ENCODE results near the gene PEBP1. TPM values are rescaled to one million over a fixed set of nuclear protein-coding genes. Genes with fewer than 3 reads are reported as not detected.
A peak's percentile ranks its signal among the peaks of the same experiment; 100 is the strongest.

PEBP1 gene
- polyA plus RNA-seq: 191 to 231 TPM (median 197 TPM) in 3 replicates
- 43.5 TPM for polyA plus RNA-seq (2011; ENCODE audit: low read depth)
- polyA plus RNA-seq (2011; cell fraction: cytosol; rRNA removed): 184 and 204 TPM in 2 replicates
- 125 and 139 TPM in 2 replicates for polyA plus RNA-seq (2011; cell fraction: nucleus; rRNA removed)
- 179 and 206 TPM in 2 replicates for polyA plus RNA-seq (2012; ENCODE audit: low replicate concordance)
- 94.0 to 150 TPM (median 99.5 TPM) in 3 replicates for polyA minus RNA-seq
- polyA minus RNA-seq (2011; cell fraction: cytosol; rRNA and poly(A)+ RNA removed): 155 TPM
- 36.3 and 42.3 TPM in 2 replicates for polyA minus RNA-seq (2011; cell fraction: nucleus; rRNA and poly(A)+ RNA removed)

- peaks cover 11 to 12% of the 10 kb centered on the region in 2 experiments for H3K36me3 ChIP-seq (ENCODE audit: control insufficient read depth in 2 of 2, extremely low read depth in 1 of 2, insufficient read depth in 2 of 2, low read length in 2 of 2)
- no peaks in the 10 kb centered on the region for H3K27me3 ChIP-seq (ENCODE audit: control insufficient read depth, extremely low read depth, insufficient read depth, low read length)
- peak within 1 kb of the TSS; percentile 72 for H3K4me2 ChIP-seq (ENCODE audit: control insufficient read depth, extremely low read depth, insufficient read depth, low read depth, low read length)
- peak within 1 kb of the TSS; percentile 78 to 99 (median 86) for H3K4me3 ChIP-seq (ENCODE audit: control insufficient read depth in 2 of 3, extremely low read depth in 1 of 3, insufficient read depth in 2 of 3, low read depth in 1 of 3, low read length in 3 of 3)
- TF ChIP-seq CTCF (optimal IDR thresholded peaks at IDR 0.05 in 1 of 3, IDR thresholded peaks at IDR 0.05 in 1 of 3, conservative IDR thresholded peaks at IDR 0.05 in 1 of 3; ENCODE audit: extremely low read depth in 1 of 3, insufficient read depth in 2 of 3, low read length in 3 of 3) (no peak), EZH2 (IDR thresholded peaks at IDR 0.05; ENCODE audit: low read length) (no peak)
- peaks cover 29% of the 10 kb centered on the region for H3K79me2 ChIP-seq (ENCODE audit: control insufficient read depth, insufficient read depth, low read length)
- dilution Hi-C loops (cut with MboI; ENCODE audit: extremely low pct_ligation_motif_present, low sequenced_read_pairs): no loop called here
- no peaks in the 10 kb centered on the region for H3K9me3 ChIP-seq (ENCODE audit: control insufficient read depth, low read depth, low read length)
- FAIRE-seq (no peak), DNase-seq (ENCODE audit: low read depth, low spot score) (peak; percentile 41)
- H3K9ac ChIP-seq (ENCODE audit: control insufficient read depth, extremely low read depth, insufficient read depth, low read length): peak within 1 kb of the TSS; percentile 93
- peak within 1 kb of the TSS; percentile 93 for H2AFZ ChIP-seq (ENCODE audit: control insufficient read depth, low read length)
- peaks cover 7% of the 10 kb centered on the region for H3K4me1 ChIP-seq (ENCODE audit: control insufficient read depth, extremely low read depth, insufficient read depth, low read length)
- H3K9me1 ChIP-seq (ENCODE audit: control insufficient read depth, extremely low read depth, insufficient read depth, low read length): no peaks in the 10 kb centered on the region
- H3K27ac ChIP-seq (ENCODE audit: control insufficient read depth, insufficient read depth, low read length): peak within 1 kb of the TSS; percentile 73
- H4K20me1 ChIP-seq (ENCODE audit: control insufficient read depth, extremely low read depth, insufficient read depth, low read length): no peaks in the 10 kb centered on the region
Observed at GRCh38 chr12:118135788-118136558, at the start of gene PEBP1. TSS of gene PEBP1 (plus strand) at chr12:118136124. CDS start at chr12:118136210, 86 bp downstream.

DNA sequence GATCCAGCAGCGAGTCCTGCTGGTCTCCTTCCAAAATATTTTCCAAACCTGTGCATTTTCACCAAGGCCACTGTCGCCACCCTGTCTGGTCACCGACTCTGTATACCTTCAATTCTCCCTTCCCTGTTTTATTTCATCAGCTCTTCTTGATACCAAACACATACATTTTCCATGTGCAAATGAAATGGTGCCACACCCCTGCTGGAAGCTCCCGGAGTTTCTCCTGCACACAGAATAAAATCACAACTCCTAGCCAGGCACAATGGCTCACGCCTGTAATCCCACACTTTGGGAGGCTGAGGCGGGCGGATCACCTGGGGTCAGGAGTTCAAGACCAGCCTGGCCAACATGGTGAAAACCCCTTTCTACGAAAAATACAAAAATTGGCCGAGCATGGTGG lies 46.1 kb upstream of the PEBP1 start:
- H3K4me2 ChIP-seq (ENCODE audit: control insufficient read depth, extremely low read depth, insufficient read depth, low read depth, low read length): no peak overlapping the region
- H3K27ac ChIP-seq (ENCODE audit: control insufficient read depth, insufficient read depth, low read length): no peak overlapping the region

More for the DNA sequence above, 46.1 kb upstream of the PEBP1 start:
- H3K27me3 ChIP-seq (ENCODE audit: control insufficient read depth, extremely low read depth, insufficient read depth, low read length): no peaks in the 10 kb centered on the region
- H3K4me1 ChIP-seq (ENCODE audit: control insufficient read depth, extremely low read depth, insufficient read depth, low read length): peaks cover 7% of the 10 kb centered on the region
- no peak overlapping the region for H3K4me3 ChIP-seq (ENCODE audit: control insufficient read depth in 2 of 3, extremely low read depth in 1 of 3, insufficient read depth in 2 of 3, low read depth in 1 of 3, low read length in 3 of 3)
- no peak overlapping the region for H2AFZ ChIP-seq (ENCODE audit: control insufficient read depth, low read length)
- DNase-seq (ENCODE audit: low read depth, low spot score) (no peak), FAIRE-seq (no peak)
- H3K9me1 ChIP-seq (ENCODE audit: control insufficient read depth, extremely low read depth, insufficient read depth, low read length): no peaks in the 10 kb centered on the region
- no peak overlapping the region for H3K9ac ChIP-seq (ENCODE audit: control insufficient read depth, extremely low read depth, insufficient read depth, low read length)
- dilution Hi-C loops (cut with MboI; ENCODE audit: extremely low pct_ligation_motif_present, low sequenced_read_pairs): no loop called here
- H3K79me2 ChIP-seq (ENCODE audit: control insufficient read depth, insufficient read depth, low read length): no peaks in the 10 kb centered on the region
- H3K9me3 ChIP-seq (ENCODE audit: control insufficient read depth, low read depth, low read length): no peaks in the 10 kb centered on the region
- peaks cover 0 to 4% of the 10 kb centered on the region in 2 experiments for H3K36me3 ChIP-seq (ENCODE audit: control insufficient read depth in 2 of 2, extremely low read depth in 1 of 2, insufficient read depth in 2 of 2, low read length in 2 of 2)
- H4K20me1 ChIP-seq (ENCODE audit: control insufficient read depth, extremely low read depth, insufficient read depth, low read length): no peaks in the 10 kb centered on the region
- TF ChIP-seq EZH2 (IDR thresholded peaks at IDR 0.05; ENCODE audit: low read length) (no peak), CTCF (optimal IDR thresholded peaks at IDR 0.05 in 1 of 3, IDR thresholded peaks at IDR 0.05 in 1 of 3, conservative IDR thresholded peaks at IDR 0.05 in 1 of 3; ENCODE audit: extremely low read depth in 1 of 3, insufficient read depth in 2 of 3, low read length in 3 of 3) (no peak)

Data from keratinocyte (primary cell).